DND-41 (cell line): ENCODE results near the gene GORASP1.

Experiments used
- CTCF ChIP-seq: IDR thresholded peaks from 2 replicates; pipeline ENCODE4 v1.5.1; 2012; ENCODE audit warnings: borderline replicate concordance, low read length, moderate library complexity, mild to moderate bottlenecking; ENCODE audit not compliant: poor library complexity, severe bottlenecking; ENCODE audit errors: extremely low read depth
- EZH2 ChIP-seq: IDR thresholded peaks from 3 replicates; pipeline ENCODE4 v1.6.1; 2012; ENCODE audit warnings: borderline replicate concordance, low read depth, mild to moderate bottlenecking, moderate library complexity, low read length, inconsistent platforms; ENCODE audit not compliant: severe bottlenecking

- TF ChIP-seq CTCF, result no peak
- TF ChIP-seq EZH2, result no peak
Observed at GRCh38 chr3:39064646-39065045, 42.8 kb downstream of the GORASP1 start.
